Activated naive CD8-positive, alpha-beta T cell treated with anti-CD3 and anti-CD28 coated beads, Interleukin-2, amount 50 U/mL, for 24 hours (primary cell): ENCODE results near the gene PRAMEF18.
"Not testable (repeated sequence)": the region's sequence is repeated elsewhere in the genome, so short reads cannot be mapped to it uniquely, and the experiment has no call there.

ENCODE experiments used
- ATAC-seq: fragments of 150-1000 bp; cut with Tn5 transposase; one replicate; pipeline ENCODE4 v1.10.0; 2021
- DNase-seq: peaks from one replicate; pipeline ENCODE4 v3.0.0; 2021
- H3K27ac Mint-ChIP-seq: one replicate; pipeline ENCODE4 v1.8.0; 2021; ENCODE audit warnings: mild to moderate bottlenecking, mixed read lengths
- H3K27me3 Mint-ChIP-seq: one replicate; pipeline ENCODE4 v1.8.0; 2021; ENCODE audit warnings: mixed read lengths
- H3K36me3 Mint-ChIP-seq: one replicate; pipeline ENCODE4 v1.8.0; 2021; ENCODE audit warnings: low read depth, mixed read lengths
- H3K4me1 Mint-ChIP-seq: one replicate; pipeline ENCODE4 v1.8.0; 2021; ENCODE audit warnings: mixed read lengths
- H3K4me3 Mint-ChIP-seq: one replicate; pipeline ENCODE4 v1.8.0; 2021; ENCODE audit warnings: mild to moderate bottlenecking, moderate library complexity, mixed read lengths
- H3K9me3 Mint-ChIP-seq: one replicate; pipeline ENCODE4 v1.8.0; 2021; ENCODE audit warnings: mixed read lengths

The PRAMEF18 gene

GRCh38 chr1:13228343-13228781, 2.4 kb upstream of the PRAMEF18 start:
- Mint-ChIP-seq H3K4me1 (no peaks in the 10 kb centered on the region), H3K36me3 (no peaks in the 10 kb centered on the region), H3K27ac (no peak overlapping the region), H3K4me3 (no peak overlapping the region), H3K9me3 (no peaks in the 10 kb centered on the region), H3K27me3 (peaks cover 6% of the 10 kb centered on the region)
- no peak for ATAC-seq
- DNase-seq: peak; percentile 52

- H3K27ac Mint-ChIP-seq, ATAC-seq, H3K27me3 Mint-ChIP-seq, H3K9me3 Mint-ChIP-seq, H3K4me1 Mint-ChIP-seq, DNase-seq, H3K36me3 Mint-ChIP-seq, H3K4me3 Mint-ChIP-seq: not testable (repeated sequence)
Observed at GRCh38 chr1:13227271-13228055, 1.5 kb upstream of the PRAMEF18 start.

- Mint-ChIP-seq H3K27ac (no peak overlapping the region), H3K36me3 (no peaks in the 10 kb centered on the region), H3K4me3 (no peak overlapping the region), H3K27me3 (peaks cover 6% of the 10 kb centered on the region), H3K4me1 (no peaks in the 10 kb centered on the region), H3K9me3 (no peaks in the 10 kb centered on the region)
- DNase-seq (no peak), ATAC-seq (no peak)
Observed at GRCh38 chr1:13224480-13225060, 1.4 kb downstream of the PRAMEF18 start.

- not testable (repeated sequence) for H3K36me3 Mint-ChIP-seq, DNase-seq, H3K4me1 Mint-ChIP-seq, H3K27ac Mint-ChIP-seq, H3K4me3 Mint-ChIP-seq, H3K9me3 Mint-ChIP-seq, ATAC-seq, H3K27me3 Mint-ChIP-seq
Observed at GRCh38 chr1:13222788-13223187, 3.2 kb downstream of the PRAMEF18 start.

GRCh38 chr1:13219203-13219602, 6.8 kb downstream of the PRAMEF18 start:
- not testable (repeated sequence) for H3K4me3 Mint-ChIP-seq, DNase-seq, H3K27ac Mint-ChIP-seq

GRCh38 chr1:13216619-13217018, 9.3 kb downstream of the PRAMEF18 start:
- not testable (repeated sequence) for H3K4me3 Mint-ChIP-seq, H3K27me3 Mint-ChIP-seq, H3K4me1 Mint-ChIP-seq, DNase-seq, ATAC-seq, H3K36me3 Mint-ChIP-seq, H3K27ac Mint-ChIP-seq, H3K9me3 Mint-ChIP-seq

More at GRCh38 chr1:13219203-13219602, 6.8 kb downstream of the PRAMEF18 start:
- not testable (repeated sequence) for H3K36me3 Mint-ChIP-seq, H3K4me1 Mint-ChIP-seq, ATAC-seq, H3K27me3 Mint-ChIP-seq, H3K9me3 Mint-ChIP-seq

GRCh38 chr1:13208712-13209111, 17.2 kb downstream of the PRAMEF18 start:
- not testable (repeated sequence) for H3K27me3 Mint-ChIP-seq, H3K9me3 Mint-ChIP-seq, H3K27ac Mint-ChIP-seq, DNase-seq, H3K4me1 Mint-ChIP-seq, H3K36me3 Mint-ChIP-seq, H3K4me3 Mint-ChIP-seq, ATAC-seq

- DNase-seq, H3K4me1 Mint-ChIP-seq, H3K4me3 Mint-ChIP-seq, ATAC-seq, H3K27me3 Mint-ChIP-seq, H3K36me3 Mint-ChIP-seq, H3K9me3 Mint-ChIP-seq, H3K27ac Mint-ChIP-seq: not testable (repeated sequence)
Observed at GRCh38 chr1:13201309-13201708, 24.6 kb downstream of the PRAMEF18 start, which contains the start of gene PRAMEF13. Gene PRAMEF13, minus strand, starts transcription at chr1:13201409. Its CDS starts 1,820 bp downstream, at chr1:13199589.
